UCSD-AML1 (cell line): ENCODE results near the gene FUBP1.
"Not testable (repeated sequence)": the region's sequence is repeated elsewhere in the genome, so short reads cannot be mapped to it uniquely, and the experiment has no call there.

Experiments
- DNase-seq: peaks from one replicate; lab custom pipeline; 2025; ENCODE audit not compliant: unreplicated experiment; lab: John Stamatoyannopoulos, UW

Gene FUBP1

GRCh38 chr1:77978969-77979876, at the start of gene FUBP1:
FUBP1 (minus strand) TSS chr1:77979072; CDS start chr1:77979004, 68 bp downstream.
- DNase-seq, result peak; percentile 93

GRCh38 chr1:78021134-78021533, 42.3 kb upstream of the FUBP1 start:
- DNase-seq, result not testable (repeated sequence)

GRCh38 chr1:78019024-78019423, 40.2 kb upstream of the FUBP1 start:
- DNase-seq, result no peak

GRCh38 chr1:78015148-78015547, 36.3 kb upstream of the FUBP1 start:
- DNase-seq, result no peak

- no peak for DNase-seq
These were observed 32.2 kb upstream of the FUBP1 start for GRCh38 chr1:78011050-78011449.

- no peak for DNase-seq
These were observed 31.0 kb upstream of the FUBP1 start for GRCh38 chr1:78009836-78010235.

- no peak for DNase-seq
These were observed 30.4 kb upstream of the FUBP1 start for GRCh38 chr1:78009276-78009675.

GRCh38 chr1:78007677-78008341, 28.9 kb upstream of the FUBP1 start:
- no peak for DNase-seq

GRCh38 chr1:78006521-78006920, 27.6 kb upstream of the FUBP1 start:
- DNase-seq, result no peak

GRCh38 chr1:78005755-78006154, 26.9 kb upstream of the FUBP1 start:
- DNase-seq, result no peak

- no peak for DNase-seq
These were observed 26.5 kb upstream of the FUBP1 start for GRCh38 chr1:78005448-78005722.

GRCh38 chr1:78004719-78005447, 26.0 kb upstream of the FUBP1 start, which contains the start of gene DNAJB4:
DNAJB4 (plus strand) TSS chr1:78004939; CDS start chr1:78005111, 172 bp downstream.
- DNase-seq, result peak; percentile 18

- DNase-seq, result peak; percentile 46
These were observed 25.2 kb upstream of the FUBP1 start for GRCh38 chr1:78003882-78004718.

- DNase-seq, result no peak
These were observed 24.3 kb upstream of the FUBP1 start for GRCh38 chr1:78003070-78003746.

- DNase-seq, result not testable (repeated sequence)
These were observed 21.7 kb upstream of the FUBP1 start for GRCh38 chr1:78000536-78000935.

- no peak for DNase-seq
These were observed 17.9 kb upstream of the FUBP1 start for GRCh38 chr1:77996734-77997133.

GRCh38 chr1:77994117-77994705, 15.3 kb upstream of the FUBP1 start:
- no peak for DNase-seq

GRCh38 chr1:77991638-77992037, 12.8 kb upstream of the FUBP1 start:
- no peak for DNase-seq

- DNase-seq, result no peak
These were observed 11.8 kb upstream of the FUBP1 start for GRCh38 chr1:77990629-77991204.
